Subcutaneous adipose tissue (tissue), 4 donors: ENCODE data around the gene SORBS1. TPM values are rescaled to one million over a fixed set of nuclear protein-coding genes. Genes with fewer than 3 reads are reported as not detected.

ENCODE experiments used
- CTCF ChIP-seq: fragments of 450-650 bp; IDR thresholded peaks from one replicate; pipeline ENCODE4 v1.5.1; 2016; ENCODE audit warnings: low read depth, mild to moderate bottlenecking, control low read depth, antibody characterized with exemption, moderate library complexity
- total RNA-seq, 4 donors: library from RNA; depleted of rRNA; stranded (reverse); fragments of >200 nt; gene quantifications; one replicate each; pipeline ENCODE4 v1.1.0, GENCODE V29; 2016

Gene SORBS1
- total RNA-seq, 4 donors from 2014 or later, result 460 to 715 (median 623) TPM

DNA sequence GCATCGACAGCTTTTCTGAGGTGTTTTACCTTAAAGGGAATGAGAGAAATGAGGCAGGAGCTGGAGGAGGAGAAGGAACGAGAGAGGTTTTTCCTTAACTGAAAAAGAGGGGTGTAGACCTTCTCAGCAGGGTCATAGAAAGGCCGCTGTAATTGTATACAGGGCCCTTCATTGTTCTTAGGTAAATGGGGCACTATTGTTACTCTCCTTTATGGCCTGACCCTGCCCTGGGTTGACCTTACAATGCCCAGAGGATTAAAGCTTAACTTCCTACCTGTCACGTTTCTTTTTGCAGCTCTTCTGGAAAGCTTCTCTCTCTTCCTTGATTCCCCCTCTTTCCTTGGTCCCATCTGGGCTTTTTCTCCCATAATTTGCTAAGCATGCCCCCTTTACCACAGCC lies 256.7 kb downstream of the SORBS1 start:
- TF ChIP-seq CTCF, result no peak

DNA sequence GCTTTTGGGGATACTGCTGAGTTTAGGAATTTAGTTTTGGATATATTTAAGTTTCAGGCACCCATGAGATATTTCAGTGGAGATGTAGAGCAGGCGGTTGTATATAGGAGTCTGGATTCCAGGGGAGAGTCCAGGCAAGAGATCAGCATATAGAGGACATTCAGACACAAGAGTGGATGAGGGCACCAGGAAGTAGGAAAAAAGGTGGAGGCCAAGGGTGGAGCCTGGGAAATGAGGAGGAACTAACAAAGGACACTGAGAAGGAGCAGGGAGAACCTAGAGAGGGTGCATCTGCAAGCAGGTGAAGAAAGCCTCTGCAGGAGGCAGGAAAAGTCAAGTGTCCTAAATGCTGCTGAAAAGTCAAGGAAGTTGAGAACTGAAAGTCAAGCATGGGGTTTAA lies 257.2 kb downstream of the SORBS1 start:
- TF ChIP-seq CTCF, result no peak

GRCh38 chr10:95303535-95303934 lies 257.6 kb downstream of the SORBS1 start:
- no peak for TF ChIP-seq CTCF

GRCh38 chr10:95300022-95300539 lies 261.1 kb downstream of the SORBS1 start:
- TF ChIP-seq CTCF, result no peak

GRCh38 chr10:95297402-95297801 lies 263.8 kb downstream of the SORBS1 start:
- TF ChIP-seq CTCF, result no peak

DNA sequence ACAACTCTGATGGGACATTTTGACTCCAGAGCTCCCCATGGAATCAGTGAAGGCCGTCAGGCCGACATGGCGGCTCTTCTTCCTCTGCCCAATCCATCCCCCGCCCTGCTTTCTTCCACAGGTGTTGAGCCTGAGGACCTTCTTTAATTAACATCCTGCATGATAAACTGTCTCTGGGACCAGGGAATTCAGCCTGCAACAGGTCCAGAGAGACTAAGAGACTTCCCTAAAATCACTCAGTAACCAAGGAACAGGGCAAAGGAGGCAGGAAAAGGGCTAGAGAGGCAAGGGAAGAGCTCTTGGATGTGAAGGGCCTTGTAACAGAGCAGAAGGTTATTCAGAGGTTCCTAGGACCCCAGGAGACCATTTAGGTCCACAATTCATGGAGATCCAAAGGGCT lies 264.4 kb downstream of the SORBS1 start:
- TF ChIP-seq CTCF, result no peak

GRCh38 chr10:95295031-95295755 lies 266.0 kb downstream of the SORBS1 start:
- no peak for TF ChIP-seq CTCF
